Neuron (in vitro differentiated cells): Measurements from ENCODE around the gene NCKAP5.
"Not testable (repeated sequence)": the region's sequence is repeated elsewhere in the genome, so short reads cannot be mapped to it uniquely, and the experiment has no call there.

Experiments used
- H2AFZ ChIP-seq: one replicate; pipeline ENCODE4 v1.6.1; 2013; ENCODE audit warnings: low read depth, mild to moderate bottlenecking, inconsistent platforms, low read length, moderate library complexity
- H3K27me3 ChIP-seq: one replicate; pipeline ENCODE4 v1.6.1; 2013; ENCODE audit warnings: low read length; ENCODE audit not compliant: insufficient read depth
- H3K36me3 ChIP-seq: one replicate; pipeline ENCODE4 v1.6.1; 2013; ENCODE audit warnings: low read length; ENCODE audit not compliant: insufficient read depth
- H3K4me1 ChIP-seq: one replicate; pipeline ENCODE4 v1.6.1; 2013; ENCODE audit warnings: low read length; ENCODE audit not compliant: insufficient read depth
- H3K4me3 ChIP-seq: 2 replicates; pipeline ENCODE4 v1.5.1; 2013; ENCODE audit warnings: mild to moderate bottlenecking, low read length, moderate library complexity
- H3K9me3 ChIP-seq: one replicate; pipeline ENCODE4 v1.6.1; 2013; ENCODE audit warnings: low read length

The NCKAP5 gene

GRCh38 chr2:133215477-133215876 is 352.8 kb downstream of the NCKAP5 start:
- Histone ChIP-seq H3K36me3 (peaks cover 2% of the 10 kb centered on the region), H3K4me1 (peaks cover 4% of the 10 kb centered on the region), H3K4me3 (no peak overlapping the region), H3K27me3 (no peaks in the 10 kb centered on the region), H2AFZ (no peak overlapping the region), H3K9me3 (no peaks in the 10 kb centered on the region)

GRCh38 chr2:133213651-133214050 is 354.6 kb downstream of the NCKAP5 start:
- H3K4me1 ChIP-seq: peaks cover 4% of the 10 kb centered on the region
- H3K4me3 ChIP-seq: no peak overlapping the region
- H2AFZ ChIP-seq: no peak overlapping the region
- H3K9me3 ChIP-seq: no peaks in the 10 kb centered on the region
- no peaks in the 10 kb centered on the region for H3K27me3 ChIP-seq
- H3K36me3 ChIP-seq: peaks cover 2% of the 10 kb centered on the region

- Histone ChIP-seq H3K4me3 (no peak overlapping the region), H3K36me3 (peaks cover 14% of the 10 kb centered on the region), H3K9me3 (peaks cover 4% of the 10 kb centered on the region), H3K27me3 (no peaks in the 10 kb centered on the region), H2AFZ (no peak overlapping the region), H3K4me1 (no peaks in the 10 kb centered on the region)
Measured at GRCh38 chr2:133209325-133209724, 358.9 kb downstream of the NCKAP5 start.

- H3K4me1 ChIP-seq, H3K27me3 ChIP-seq, H2AFZ ChIP-seq, H3K4me3 ChIP-seq, H3K9me3 ChIP-seq: not testable (repeated sequence)
- H3K36me3 ChIP-seq: peaks cover 12% of the 10 kb centered on the region
Measured at GRCh38 chr2:133206666-133207065, 361.6 kb downstream of the NCKAP5 start.

- Histone ChIP-seq H3K27me3 (no peaks in the 10 kb centered on the region), H3K36me3 (peaks cover 12% of the 10 kb centered on the region), H2AFZ (no peak overlapping the region), H3K9me3 (peaks cover 4% of the 10 kb centered on the region), H3K4me3 (no peak overlapping the region), H3K4me1 (no peaks in the 10 kb centered on the region)
Measured at GRCh38 chr2:133204421-133204820, 363.8 kb downstream of the NCKAP5 start.

GRCh38 chr2:133200684-133201421 is 367.4 kb downstream of the NCKAP5 start:
- H3K27me3 ChIP-seq: no peaks in the 10 kb centered on the region
- H3K36me3 ChIP-seq: no peaks in the 10 kb centered on the region
- no peaks in the 10 kb centered on the region for H3K9me3 ChIP-seq
- H2AFZ ChIP-seq: no peak overlapping the region
- no peaks in the 10 kb centered on the region for H3K4me1 ChIP-seq
- H3K4me3 ChIP-seq: no peak overlapping the region

GRCh38 chr2:133198678-133199077 is 369.6 kb downstream of the NCKAP5 start:
- no peak overlapping the region for H3K4me3 ChIP-seq
- no peaks in the 10 kb centered on the region for H3K27me3 ChIP-seq
- H3K36me3 ChIP-seq: no peaks in the 10 kb centered on the region
- no peaks in the 10 kb centered on the region for H3K4me1 ChIP-seq
- H2AFZ ChIP-seq: no peak overlapping the region
- H3K9me3 ChIP-seq: no peaks in the 10 kb centered on the region

GRCh38 chr2:133197156-133197555 is 371.1 kb downstream of the NCKAP5 start:
- Histone ChIP-seq H3K36me3 (no peaks in the 10 kb centered on the region), H3K4me1 (no peaks in the 10 kb centered on the region), H3K4me3 (no peak overlapping the region), H2AFZ (no peak overlapping the region), H3K27me3 (no peaks in the 10 kb centered on the region), H3K9me3 (peaks cover 3% of the 10 kb centered on the region)

- no peaks in the 10 kb centered on the region for H3K36me3 ChIP-seq
- H3K27me3 ChIP-seq: no peaks in the 10 kb centered on the region
- peaks cover 3% of the 10 kb centered on the region for H3K9me3 ChIP-seq
Measured at GRCh38 chr2:133194777-133195335, 373.4 kb downstream of the NCKAP5 start.

GRCh38 chr2:133194362-133194655 is 374.0 kb downstream of the NCKAP5 start:
- no peak overlapping the region for H3K4me3 ChIP-seq
- H3K9me3 ChIP-seq: peaks cover 3% of the 10 kb centered on the region
- H3K4me1 ChIP-seq: no peaks in the 10 kb centered on the region
- no peak overlapping the region for H2AFZ ChIP-seq
- H3K36me3 ChIP-seq: no peaks in the 10 kb centered on the region
- no peaks in the 10 kb centered on the region for H3K27me3 ChIP-seq

More at GRCh38 chr2:133194777-133195335, 373.4 kb downstream of the NCKAP5 start:
- Histone ChIP-seq H3K4me3 (no peak overlapping the region), H3K4me1 (no peaks in the 10 kb centered on the region), H2AFZ (no peak overlapping the region)

GRCh38 chr2:133193544-133194361 is 374.5 kb downstream of the NCKAP5 start:
- Histone ChIP-seq H3K4me1 (no peaks in the 10 kb centered on the region), H3K27me3 (no peaks in the 10 kb centered on the region), H2AFZ (no peak overlapping the region), H3K36me3 (no peaks in the 10 kb centered on the region), H3K4me3 (no peak overlapping the region), H3K9me3 (peaks cover 3% of the 10 kb centered on the region)

- no peaks in the 10 kb centered on the region for H3K4me1 ChIP-seq
- no peak overlapping the region for H2AFZ ChIP-seq
- H3K36me3 ChIP-seq: no peaks in the 10 kb centered on the region
- H3K9me3 ChIP-seq: peaks cover 3% of the 10 kb centered on the region
- H3K4me3 ChIP-seq: no peak overlapping the region
- no peaks in the 10 kb centered on the region for H3K27me3 ChIP-seq
Measured at GRCh38 chr2:133192028-133192427, 376.2 kb downstream of the NCKAP5 start.

GRCh38 chr2:133177196-133177595 is 391.1 kb downstream of the NCKAP5 start:
- no peaks in the 10 kb centered on the region for H3K9me3 ChIP-seq
- no peak overlapping the region for H2AFZ ChIP-seq
- H3K4me1 ChIP-seq: peaks cover 2% of the 10 kb centered on the region

More at GRCh38 chr2:133177196-133177595, 391.1 kb downstream of the NCKAP5 start:
- Histone ChIP-seq H3K4me3 (no peak overlapping the region), H3K36me3 (no peaks in the 10 kb centered on the region), H3K27me3 (no peaks in the 10 kb centered on the region)
